B cell (primary cell): Measurements from ENCODE around the gene EP400. TPM values are rescaled to one million over a fixed set of nuclear protein-coding genes. Genes with fewer than 3 reads are reported as not detected.

Experiments
- ATAC-seq: fragments of 200-7000 bp; cut with Tn5 transposase; one replicate; pipeline ENCODE4 v1.10.0; 2021; ENCODE audit warnings: low read depth, mild to moderate bottlenecking, moderate number of reproducible peaks, moderate library complexity
- CTCF ChIA-PET: fragments of 350-600 bp; sonication (Branson Sonifier 250); formaldehyde crosslinking; loops from one replicate; lab custom pipeline; 2021; ENCODE audit warnings: antibody characterized with exemption, inconsistent platforms; lab: Charles Lee
- POLR2A ChIA-PET: fragments of 350-600 bp; sonication (Branson Sonifier 250); formaldehyde crosslinking; loops from one replicate; lab custom pipeline; 2021; ENCODE audit warnings: antibody characterized with exemption; lab: Charles Lee
- DNase-seq: peaks from one replicate; pipeline ENCODE4 v3.0.0; 2013
- H2AFZ ChIP-seq: 2 replicates; pipeline ENCODE4 v1.6.1; 2012; ENCODE audit warnings: mild to moderate bottlenecking, low read depth, low read length; ENCODE audit not compliant: insufficient read depth, poor library complexity, severe bottlenecking
- H3K27ac ChIP-seq, 2 donors: 1 replicate in 1 of 2; 2 replicates in 1 of 2; pipeline ENCODE4 v1.5.1; 2012 to 2013; ENCODE audit warnings: low read length in 2 of 2, mild to moderate bottlenecking in 2 of 2, moderate library complexity in 1 of 2
- H3K27me3 ChIP-seq, 4 experiments: fragments of 200-600 bp in 1 of 4; sonication (generic) in 1 of 4; replicated peaks in 1 of 4; 1 replicate in 2 of 4; 2 replicates in 2 of 4; pipeline versions ENCODE4 v1.6.1 to v1.7.0; 2013 to 2016; ENCODE audit warnings: low read length in 3 of 4, mild to moderate bottlenecking in 2 of 4, mixed read lengths in 1 of 4, moderate library complexity in 1 of 4; ENCODE audit not compliant: insufficient read depth in 4 of 4, control insufficient read depth in 3 of 4; ENCODE audit errors: control extremely low read depth in 1 of 4
- H3K36me3 ChIP-seq, 2 experiments: replicated peaks in 1 of 2; 1 replicate in 1 of 2; 2 replicates in 1 of 2; pipeline versions ENCODE4 v1.6.1 to v1.7.1; 2013; ENCODE audit warnings: low read length in 1 of 2; ENCODE audit not compliant: insufficient read depth in 2 of 2, control insufficient read depth in 1 of 2; ENCODE audit errors: control extremely low read depth in 1 of 2, extremely low read depth in 1 of 2
- H3K4me1 ChIP-seq, 2 donors: fragments of 200-600 bp in 1 of 2; sonication (generic) in 1 of 2; 1 replicate in 1 of 2; 2 replicates in 1 of 2; pipeline versions ENCODE4 v1.5.1 to v1.6.1; 2013 to 2017; ENCODE audit warnings: low read length in 2 of 2; ENCODE audit not compliant: control insufficient read depth in 2 of 2, insufficient read depth in 2 of 2
- H3K4me2 ChIP-seq: replicated peaks from 2 replicates; pipeline ENCODE3; 2012; ENCODE audit warnings: mild to moderate bottlenecking, low read depth, low read length; ENCODE audit not compliant: poor library complexity, severe bottlenecking
- H3K4me3 ChIP-seq, 5 experiments: fragments of 200-600 bp in 1 of 5; sonication (generic) in 1 of 5; 1 replicate in 3 of 5; 2 replicates in 2 of 5; pipeline versions ENCODE4 v1.5.1 to v1.7.0; 2011 to 2016; ENCODE audit warnings: low read length in 4 of 5, mild to moderate bottlenecking in 4 of 5, low read depth in 2 of 5, control low read depth in 1 of 5, moderate library complexity in 1 of 5; ENCODE audit not compliant: insufficient read depth in 1 of 5; ENCODE audit errors: control extremely low read depth in 1 of 5, extremely low read depth in 1 of 5
- H3K79me2 ChIP-seq: fragments of 200-600 bp; sonication (generic); one replicate; pipeline ENCODE4 v1.6.0; 2016; ENCODE audit warnings: low read length; ENCODE audit not compliant: control insufficient read depth, insufficient read depth
- H3K9ac ChIP-seq: fragments of 200-600 bp; sonication (generic); 2 replicates; pipeline ENCODE4 v1.6.1; 2017; ENCODE audit warnings: mild to moderate bottlenecking, low read length, moderate library complexity
- H3K9me3 ChIP-seq, 3 donors: one replicate each; pipeline versions ENCODE4 v1.6.1 to v1.7.1; 2013; ENCODE audit warnings: low read length in 2 of 3; ENCODE audit not compliant: control insufficient read depth in 2 of 3, insufficient read depth in 1 of 3; ENCODE audit errors: control extremely low read depth in 1 of 3
- H4K20me1 ChIP-seq: 2 replicates; pipeline ENCODE4 v1.6.0; 2012; ENCODE audit warnings: mild to moderate bottlenecking, low read length; ENCODE audit not compliant: insufficient read depth, control insufficient read depth, poor library complexity, severe bottlenecking
- H3K27ac Mint-ChIP-seq: one replicate; pipeline ENCODE4 v1.8.0; 2021; ENCODE audit warnings: mixed read lengths
- H3K27me3 Mint-ChIP-seq: one replicate; pipeline ENCODE4 v1.8.0; 2021; ENCODE audit warnings: mixed read lengths
- H3K4me1 Mint-ChIP-seq: one replicate; pipeline ENCODE4 v1.8.0; 2021; ENCODE audit warnings: mixed read lengths
- H3K4me3 Mint-ChIP-seq: one replicate; pipeline ENCODE4 v1.8.0; 2021; ENCODE audit warnings: mixed read lengths
- H3K9me3 Mint-ChIP-seq: one replicate; pipeline ENCODE4 v1.8.0; 2022; ENCODE audit warnings: mixed read lengths; ENCODE audit not compliant: insufficient read depth
- CTCF ChIP-seq: fragments of 200-600 bp; IDR thresholded peaks from one replicate; pipeline ENCODE4 v1.8.0; 2022; ENCODE audit warnings: antibody characterized with exemption, mild to moderate bottlenecking
- EZH2 ChIP-seq: IDR thresholded peaks from 2 replicates; pipeline ENCODE4 v1.6.1; 2012; ENCODE audit warnings: borderline replicate concordance, low read depth, mild to moderate bottlenecking, moderate library complexity, low read length; ENCODE audit not compliant: insufficient read depth, poor library complexity, severe bottlenecking
- WGBS: methylation state at CpG from one replicate; pipeline ENCODE4 v1.1.5; 2013; ENCODE audit warnings: missing lambda C conversion rate; ENCODE audit not compliant: insufficient coverage; 5-methylcytosine and 5-hydroxymethylcytosine counted together
- intact Hi-C: fragments of 100-400 bp; cut with micrococcal nuclease; formaldehyde crosslinking; loops from one replicate; pipeline ENCODE4 v1.10.0; 2022
- polyA plus RNA-seq: library from polyadenylated mRNA; depleted of rRNA; stranded (reverse); fragments of >200 nt; gene quantifications from 2 replicates; pipeline ENCODE4 v1.2.3, GENCODE V29; 2012
- total RNA-seq, 2 donors: library from RNA; stranded (reverse); fragments of 120-200 nt in 1 of 2; gene quantifications; 1 replicate in 1 of 2; 2 replicates in 1 of 2; pipeline versions ENCODE4 v1.2.3 to v1.2.4, GENCODE V29; 2013 to 2022

Gene EP400
- total and polyA plus RNA-seq, 2 donors (not counting 1 experiment from before 2014, with no cell fraction given) = 17.3 to 82.2 TPM

- H3K4me3 Mint-ChIP-seq = peak overlapping the region; percentile 48
- Histone ChIP-seq H3K27ac (peak overlapping the region; percentile 13 to 46), H3K4me1 (peaks cover 24 to 28% of the 10 kb centered on the region in 2 donors), H4K20me1 (no peaks in the 10 kb centered on the region), H2AFZ (no peak overlapping the region), H3K4me2 (peak overlapping the region; percentile 48), H3K36me3 (peaks cover 0 to 59% of the 10 kb centered on the region in 2 experiments), H3K27me3 (no peaks in the 10 kb centered on the region), H3K9me3 (no peaks in the 10 kb centered on the region), H3K79me2 (no peaks in the 10 kb centered on the region), H3K9ac (no peak overlapping the region), H3K4me3 (peak overlapping the region in 1 of 5 experiments; percentile 1)
- H3K27ac Mint-ChIP-seq = peak overlapping the region; percentile 54
- no peak for TF ChIP-seq EZH2
- TF ChIP-seq CTCF = no peak
- H3K27me3 Mint-ChIP-seq = no peaks in the 10 kb centered on the region
- ChIA-PET CTCF (interaction anchor here (1.3 kb wide), 1 partner anchor 14 kb away, joined by 7 read pairs; no protein-coding TSS in a partner anchor), POLR2A (interaction anchor here (0.6 to 1.1 kb wide), 3 partner anchors 14 to 228 kb away, joined by 3 to 5 read pairs (median 3); no protein-coding TSS in a partner anchor)
- WGBS = 40% methylated on average over 2 of the region's 5 CpGs
- no peaks in the 10 kb centered on the region for H3K9me3 Mint-ChIP-seq
- intact Hi-C loops = no loop called here
- H3K4me1 Mint-ChIP-seq = peaks cover 38% of the 10 kb centered on the region
- DNase-seq (peak; percentile 54), ATAC-seq (peak; percentile 72)
Measured at GRCh38 chr12:132056951-132057350, 107.2 kb downstream of the EP400 start.

GRCh38 chr12:132057691-132058090, 107.9 kb downstream of the EP400 start:
- Histone ChIP-seq H3K4me2 (no peak overlapping the region), H2AFZ (no peak overlapping the region), H3K79me2 (no peaks in the 10 kb centered on the region), H3K4me1 (peaks cover 24 to 28% of the 10 kb centered on the region in 2 donors), H3K36me3 (peaks cover 0 to 58% of the 10 kb centered on the region in 2 experiments), H3K9me3 (no peaks in the 10 kb centered on the region), H3K4me3 (no peak overlapping the region), H3K27me3 (no peaks in the 10 kb centered on the region), H3K27ac (no peak overlapping the region), H3K9ac (no peak overlapping the region), H4K20me1 (no peaks in the 10 kb centered on the region)
- WGBS = 97% methylated on average over 3 of the region's 5 CpGs
- Mint-ChIP-seq H3K27me3 (no peaks in the 10 kb centered on the region), H3K9me3 (no peaks in the 10 kb centered on the region), H3K4me1 (peaks cover 38% of the 10 kb centered on the region), H3K27ac (peak overlapping the region; percentile 54), H3K4me3 (no peak overlapping the region)
- ChIA-PET CTCF (interaction anchor here (1.3 kb wide), 1 partner anchor 13 kb away, joined by 7 read pairs; no protein-coding TSS in a partner anchor), POLR2A (interaction anchor here (0.6 kb wide), 1 partner anchor 229 kb away, joined by 3 read pairs; no protein-coding TSS in a partner anchor)
- ATAC-seq (no peak), DNase-seq (no peak)
- no peak for TF ChIP-seq EZH2
- no peak for TF ChIP-seq CTCF
- intact Hi-C loops = no loop called here
